GM18858 (cell line): ENCODE results near the gene ARID5A.
A peak's percentile ranks its signal among the peaks of the same experiment; 100 is the strongest.

Source experiments
- ATAC-seq: cut with Tn5 transposase; IDR thresholded peaks from one replicate; pipeline ENCODE4 v1.9.1; 2021; ENCODE audit not compliant: unreplicated experiment

Gene ARID5A

DNA sequence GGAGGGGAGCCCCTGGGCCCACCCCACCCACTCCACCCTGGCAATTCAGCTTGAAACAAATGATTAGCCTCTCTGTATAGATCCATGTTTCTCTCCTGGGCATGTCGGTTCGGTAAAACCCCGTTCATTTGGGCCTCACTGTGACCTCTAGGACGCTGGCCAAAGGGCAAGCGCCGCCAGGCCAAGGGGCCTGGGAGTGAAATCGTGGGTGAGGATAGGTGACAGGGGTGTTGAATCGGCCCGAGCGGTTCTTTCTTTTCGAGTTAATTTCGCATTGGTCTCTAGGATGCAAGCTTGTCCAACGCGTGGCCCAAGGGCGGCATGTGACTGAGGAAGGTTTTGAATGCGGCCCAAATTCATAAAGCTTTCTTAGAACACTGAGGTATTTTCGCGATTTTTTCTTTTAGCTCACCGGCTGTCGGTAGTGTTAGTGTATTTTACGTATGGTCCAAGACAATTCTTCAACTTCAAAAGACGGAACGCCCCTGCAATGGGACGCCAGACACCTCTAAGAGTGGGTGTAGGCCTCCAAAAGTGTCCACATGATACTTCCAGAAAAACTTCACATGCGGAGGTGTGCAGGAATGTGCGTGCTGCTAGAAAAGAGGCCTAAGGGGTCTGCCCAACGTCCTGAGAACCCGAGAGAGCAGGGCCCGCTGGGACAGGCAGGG lies 9.8 kb upstream of the ARID5A start:
- no peak for ATAC-seq

GRCh38 chr2:96527286-96528005 lies 9.1 kb upstream of the ARID5A start:
- ATAC-seq: no peak

DNA sequence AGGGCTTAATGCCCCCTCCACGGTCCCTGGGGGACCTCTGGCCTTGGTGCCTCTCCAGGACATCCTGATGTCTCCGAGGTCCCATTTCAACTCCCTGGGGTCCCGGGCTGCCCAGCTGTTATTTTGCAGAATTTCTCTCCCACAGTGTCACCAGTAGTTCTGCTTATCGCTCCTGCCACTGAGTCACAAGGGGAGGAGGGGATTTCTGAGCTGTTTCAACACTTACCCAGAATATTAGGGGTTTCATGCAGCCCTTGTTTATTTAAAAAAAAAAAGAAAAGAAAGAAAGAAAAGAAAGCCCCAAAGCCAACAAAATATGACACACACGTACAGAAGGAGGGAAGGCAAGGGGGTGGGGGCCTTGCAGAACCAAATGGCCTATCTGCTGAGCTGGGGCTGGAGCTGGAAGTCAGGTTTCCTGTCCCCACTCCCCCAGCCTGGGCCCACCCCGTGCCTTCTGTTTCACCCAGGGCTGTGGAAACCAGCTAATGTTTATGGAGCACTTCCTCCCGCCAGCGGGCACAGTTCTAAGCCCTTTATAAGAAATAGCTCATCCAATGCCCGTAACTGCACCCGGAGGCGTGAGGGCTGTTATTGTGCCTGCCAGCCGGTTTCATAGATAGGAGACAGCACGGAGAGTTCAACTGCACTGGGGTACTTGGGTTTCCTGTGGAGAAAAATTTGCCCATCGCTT lies 8.4 kb upstream of the ARID5A start:
- no peak for ATAC-seq

DNA sequence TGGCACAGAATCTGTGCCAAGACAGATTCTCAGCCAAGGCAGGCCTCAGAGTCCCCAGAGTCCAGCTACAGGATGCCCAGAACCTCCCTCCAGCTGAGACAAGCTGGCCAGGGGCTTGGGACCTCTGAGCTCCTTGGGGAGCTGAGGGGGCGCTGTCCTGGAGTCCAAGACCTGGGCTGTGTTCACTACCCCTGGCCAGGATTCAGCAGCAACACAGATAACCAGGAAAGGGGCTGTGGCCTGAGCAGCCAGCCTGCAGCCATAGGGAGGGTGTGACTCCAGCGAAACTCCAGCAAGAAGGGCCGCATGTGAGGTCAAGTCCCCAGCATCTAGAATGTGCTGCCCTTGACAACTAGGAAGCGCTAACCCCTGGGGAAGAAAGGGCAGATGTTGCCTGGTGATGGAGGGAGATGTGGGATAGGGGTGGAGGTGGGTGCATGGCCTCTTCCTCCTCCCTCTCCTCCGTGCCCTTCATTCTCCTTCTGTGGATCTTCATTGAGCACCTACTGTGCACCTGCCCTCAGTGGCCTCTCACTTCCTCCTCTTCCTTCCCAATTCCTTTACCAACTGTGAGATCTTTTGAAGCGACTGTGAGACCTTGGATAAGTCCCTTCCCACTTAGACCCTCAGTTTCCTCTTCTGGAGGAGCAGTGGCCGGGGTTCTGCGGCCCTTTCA lies 7.7 kb upstream of the ARID5A start:
- ATAC-seq: no peak

- no peak for ATAC-seq
These were observed 7.0 kb upstream of the ARID5A start for GRCh38 chr2:96529376-96530143.

GRCh38 chr2:96530144-96530430 lies 6.5 kb upstream of the ARID5A start:
- ATAC-seq: no peak

DNA sequence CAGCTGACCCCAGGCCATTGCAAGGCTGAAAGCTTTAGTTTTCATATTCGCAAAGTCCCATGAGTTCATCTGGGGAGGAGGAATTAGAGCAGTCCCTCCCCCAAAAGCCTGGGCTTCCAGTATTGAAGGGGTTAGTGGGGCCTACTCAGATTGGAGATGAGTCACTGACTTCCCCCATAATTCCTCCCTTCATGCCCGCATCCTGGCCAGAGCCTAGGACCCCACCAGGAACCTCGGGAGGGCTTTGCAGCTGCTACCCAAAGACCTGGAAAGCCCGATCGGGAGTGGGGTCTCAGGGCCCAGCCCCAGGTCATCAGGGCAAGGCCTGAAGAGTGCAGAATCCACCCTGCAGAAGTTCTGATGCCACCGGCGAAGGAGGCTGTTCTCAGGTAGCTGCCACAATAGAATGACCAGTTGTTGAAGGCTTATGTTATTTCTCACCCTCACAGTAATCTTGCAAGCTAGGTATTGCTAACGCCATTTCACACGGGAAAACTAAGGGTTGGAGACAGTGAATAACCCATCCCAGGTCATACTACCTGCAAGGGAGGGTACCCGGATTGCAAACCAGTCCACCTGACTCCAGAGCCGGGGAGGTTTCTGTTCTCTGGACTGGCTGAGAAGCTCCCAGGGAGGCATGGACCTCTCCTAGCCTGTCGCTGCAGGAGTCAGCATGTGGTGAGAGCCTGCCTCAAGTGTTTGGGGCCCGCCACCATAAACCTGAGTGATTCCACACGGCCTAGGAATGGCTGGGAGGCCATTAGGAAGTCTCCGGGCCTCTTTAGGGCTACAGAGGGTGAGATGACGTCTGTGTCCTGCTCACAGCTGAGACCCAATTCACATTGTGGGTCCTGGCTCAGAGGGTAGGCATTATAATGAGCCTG lies 5.8 kb upstream of the ARID5A start:
- ATAC-seq: no peak

GRCh38 chr2:96531366-96531765 lies 5.2 kb upstream of the ARID5A start:
- no peak for ATAC-seq

DNA sequence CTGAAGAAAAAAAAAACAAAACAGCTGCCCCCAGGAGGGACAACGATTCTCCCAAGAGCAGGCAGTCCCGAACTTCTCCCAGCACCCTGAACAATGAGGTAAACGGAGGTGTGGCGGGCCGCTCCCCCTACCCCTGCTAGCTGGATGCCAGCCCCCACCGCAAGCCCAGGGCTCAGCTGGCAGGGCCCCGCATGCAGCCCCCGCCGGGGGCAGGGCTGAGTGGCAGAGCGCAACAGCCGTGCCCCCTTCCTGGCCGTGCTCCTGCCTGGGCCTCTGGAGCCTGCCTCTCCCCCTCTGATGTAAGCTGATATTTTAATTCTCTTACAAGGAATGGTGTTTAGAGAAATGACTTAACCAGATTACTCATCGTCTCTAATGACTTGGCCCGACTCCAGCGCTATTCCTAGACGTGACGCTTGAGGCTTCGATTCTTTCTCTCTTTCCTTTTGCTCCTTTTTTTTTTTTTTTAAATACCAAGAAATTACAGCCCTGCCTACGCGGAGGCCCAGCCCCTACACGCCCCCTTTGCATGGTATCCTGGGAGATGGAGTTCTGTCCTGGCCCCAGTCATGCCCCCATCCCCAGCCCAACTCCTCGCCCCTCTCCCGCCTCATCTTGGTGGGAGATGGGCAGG lies 4.6 kb upstream of the ARID5A start:
- ATAC-seq: no peak

DNA sequence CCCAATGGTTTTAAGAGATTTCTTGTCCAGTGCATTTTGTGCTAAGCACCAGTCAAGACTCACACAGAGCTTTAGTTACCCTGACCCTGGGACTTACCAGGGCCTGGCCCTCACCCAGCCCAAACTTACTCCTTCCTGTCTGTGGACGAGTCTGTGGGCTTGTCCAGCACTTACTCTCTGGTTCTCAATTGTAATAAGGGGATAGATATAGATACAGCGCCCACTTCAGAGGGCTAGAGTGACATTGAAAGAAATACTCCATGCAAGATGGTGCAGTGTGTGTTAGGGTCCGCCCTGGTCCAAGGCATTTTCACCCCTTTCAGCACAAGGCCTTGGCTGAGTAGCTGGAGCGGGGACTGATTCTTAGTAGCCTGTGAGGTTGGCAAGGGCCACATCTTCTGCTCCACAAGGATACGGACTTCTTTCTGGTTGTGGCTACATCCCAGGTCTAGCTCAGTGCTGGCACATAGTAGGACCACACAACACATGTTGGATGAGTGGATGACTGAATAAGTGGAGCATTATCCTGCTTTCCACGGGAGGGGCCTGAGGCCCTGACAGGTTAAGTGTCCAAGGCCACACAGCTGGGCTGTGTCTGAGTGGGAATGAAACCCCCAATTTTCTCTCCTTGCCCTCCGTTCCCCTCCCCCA lies 3.8 kb upstream of the ARID5A start:
- no peak for ATAC-seq

DNA sequence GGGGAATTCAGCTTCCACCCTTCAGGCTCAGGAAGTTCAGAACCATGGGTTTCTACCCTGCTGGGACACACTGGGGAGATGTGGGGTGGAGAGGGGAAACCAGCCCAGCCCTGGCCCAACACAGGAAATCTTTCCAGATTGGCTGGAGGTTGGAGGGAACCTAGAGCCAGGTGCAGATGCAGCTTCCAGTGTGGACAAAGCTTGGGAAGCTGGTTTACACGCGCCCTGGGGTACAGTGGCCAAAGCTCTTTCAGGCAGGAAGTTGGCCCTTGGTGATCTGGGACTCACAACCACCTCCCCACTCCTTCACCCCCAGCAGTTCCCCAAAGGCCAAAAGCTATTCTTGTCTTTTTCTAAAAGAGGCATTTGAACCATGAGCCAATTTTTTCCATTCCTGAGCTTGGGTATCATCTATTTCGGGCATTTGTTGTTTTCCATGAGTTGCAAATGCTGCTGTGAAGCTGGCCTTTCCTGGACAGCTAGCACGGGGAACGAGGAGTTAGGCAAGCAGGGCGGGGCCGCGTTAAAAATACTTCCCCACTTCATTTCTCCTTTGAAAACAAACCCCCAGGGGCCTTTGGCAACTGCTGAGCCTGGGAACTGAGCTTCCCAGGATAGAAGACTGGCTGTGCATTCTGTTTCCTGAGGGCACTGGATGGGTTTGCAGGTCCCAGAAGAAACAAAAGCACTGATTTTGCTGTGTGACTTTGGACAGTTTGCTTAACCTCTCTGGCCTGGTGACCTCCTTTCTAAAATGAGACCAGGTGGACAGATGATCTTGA lies 3.1 kb upstream of the ARID5A start:
- ATAC-seq: no peak

- ATAC-seq: no peak
These were observed 2.4 kb upstream of the ARID5A start for GRCh38 chr2:96534141-96534540.

GRCh38 chr2:96534701-96535181 lies 1.8 kb upstream of the ARID5A start:
- ATAC-seq: no peak

GRCh38 chr2:96535331-96535730 lies 1.2 kb upstream of the ARID5A start:
- ATAC-seq: no peak

- ATAC-seq: peak; percentile 38
These were observed 648 bp downstream of the ARID5A start for GRCh38 chr2:96537066-96537733.

- no peak for ATAC-seq
These were observed 1.4 kb downstream of the ARID5A start for GRCh38 chr2:96537734-96538486.
